LNCaP clone FGC (cell line): Measurements from ENCODE around the gene IFT20.

Experiments
- DNase-seq: peaks from one replicate; pipeline ENCODE4 v3.0.0-alpha.2; 2011; ENCODE audit warnings: low read depth
- H3K4me3 ChIP-seq: 2 replicates; pipeline ENCODE4 v1.5.1; 2011; ENCODE audit warnings: mild to moderate bottlenecking, low read depth, low read length, control low read depth
- CTCF ChIP-seq: IDR thresholded peaks from 2 replicates; pipeline ENCODE4 v1.5.1; 2012; ENCODE audit warnings: mild to moderate bottlenecking; ENCODE audit not compliant: control insufficient read depth, insufficient read depth; ENCODE audit errors: extremely low read depth

IFT20 gene

GRCh38 chr17:28334666-28335200 is 539 bp downstream of the IFT20 start:
- no peak for DNase-seq
- TF ChIP-seq CTCF: no peak
- H3K4me3 ChIP-seq: peak overlapping the region; percentile 96

- no peak for DNase-seq
- peak overlapping the region; percentile 96 for H3K4me3 ChIP-seq
- TF ChIP-seq CTCF: no peak
Measured at GRCh38 chr17:28334171-28334570, 1.1 kb downstream of the IFT20 start.

- TF ChIP-seq CTCF: no peak
- DNase-seq: no peak
- H3K4me3 ChIP-seq: no peak overlapping the region
Measured at GRCh38 chr17:28333083-28333746, 2.1 kb downstream of the IFT20 start.

- DNase-seq: no peak
- TF ChIP-seq CTCF: no peak
- H3K4me3 ChIP-seq: no peak overlapping the region
Measured at GRCh38 chr17:28331891-28332420, 3.3 kb downstream of the IFT20 start.

GRCh38 chr17:28330671-28331070 is 4.6 kb downstream of the IFT20 start:
- no peak overlapping the region for H3K4me3 ChIP-seq
- DNase-seq: no peak
- TF ChIP-seq CTCF: no peak

GRCh38 chr17:28328325-28328724 is 6.9 kb downstream of the IFT20 start:
- no peak for DNase-seq
- no peak overlapping the region for H3K4me3 ChIP-seq
- no peak for TF ChIP-seq CTCF

- no peak for DNase-seq
- no peak overlapping the region for H3K4me3 ChIP-seq
- TF ChIP-seq CTCF: no peak
Measured at GRCh38 chr17:28327709-28328108, 7.6 kb downstream of the IFT20 start.
